Neural cell (in vitro differentiated cells): ENCODE results near the gene MAEA. TPM values are rescaled to one million over a fixed set of nuclear protein-coding genes. Genes with fewer than 3 reads are reported as not detected.

Experiments used
- H2AFZ ChIP-seq: fragments of 200-600, 300-800 bp; sonication (generic), shearing (Covaris generic); 2 replicates; pipeline ENCODE4 v1.6.0; 2014; ENCODE audit warnings: low read depth, mild to moderate bottlenecking, antibody characterized with exemption, low read length, moderate library complexity
- H3F3A ChIP-seq: fragments of 200-600 bp; shearing (Covaris generic); 2 replicates; pipeline ENCODE4 v1.6.1; 2016; ENCODE audit warnings: mild to moderate bottlenecking, moderate library complexity, mixed read lengths, antibody characterized with exemption, low read length; ENCODE audit not compliant: insufficient read depth, poor library complexity, severe bottlenecking
- H3K27ac ChIP-seq: fragments of 200-600, 300-800 bp; sonication (generic), shearing (Covaris generic); 2 replicates; pipeline ENCODE4 v1.5.1; 2014; ENCODE audit warnings: mild to moderate bottlenecking, low read length, moderate library complexity
- H3K27me3 ChIP-seq: fragments of 300-800, 200-600 bp; sonication (generic), shearing (Covaris generic); 2 replicates; pipeline ENCODE4 v1.6.0; 2014; ENCODE audit warnings: mild to moderate bottlenecking, low read depth, low read length, moderate library complexity; ENCODE audit not compliant: insufficient read depth
- H3K36me3 ChIP-seq: fragments of 300-800, 200-600 bp; sonication (generic), shearing (Covaris generic); 2 replicates; pipeline ENCODE4 v1.5.1; 2014; ENCODE audit warnings: mild to moderate bottlenecking, antibody characterized with exemption, low read length, moderate library complexity; ENCODE audit not compliant: insufficient read depth
- H3K4me2 ChIP-seq: fragments of 300-800, 200-600 bp; sonication (generic), shearing (Covaris generic); 2 replicates; pipeline ENCODE4 v1.6.0; 2014; ENCODE audit warnings: mild to moderate bottlenecking, low read length
- H3K4me3 ChIP-seq: fragments of 300-800, 200-600 bp; sonication (generic), shearing (Covaris generic); 2 replicates; pipeline ENCODE4 v1.5.1; 2014; ENCODE audit warnings: mild to moderate bottlenecking, low read length, moderate library complexity
- H3K79me2 ChIP-seq: fragments of 200-600 bp; shearing (Covaris generic); replicated peaks from 2 replicates; pipeline ENCODE4 v1.6.0; 2014; ENCODE audit warnings: mild to moderate bottlenecking, low read length, moderate library complexity; ENCODE audit not compliant: insufficient read depth
- H3K9ac ChIP-seq: fragments of 300-800, 200-600 bp; sonication (generic), shearing (Covaris generic); 2 replicates; pipeline ENCODE4 v1.6.1; 2016; ENCODE audit warnings: mild to moderate bottlenecking, low read length, mixed read lengths
- H3K9me2 ChIP-seq: fragments of 200-600 bp; shearing (Covaris generic); 2 replicates; pipeline ENCODE4 v1.6.1; 2016; ENCODE audit warnings: mild to moderate bottlenecking, low read length, mixed read lengths; ENCODE audit not compliant: insufficient read depth
- H3K9me3 ChIP-seq: fragments of 200-600, 300-800 bp; sonication (generic), shearing (Covaris generic); 2 replicates; pipeline ENCODE4 v1.6.1; 2016; ENCODE audit warnings: mild to moderate bottlenecking, mixed run types, low read length, moderate library complexity, mixed read lengths
- H4K20me1 ChIP-seq: fragments of 200-600 bp; shearing (Covaris generic); 2 replicates; pipeline ENCODE4 v1.6.1; 2016; ENCODE audit warnings: mild to moderate bottlenecking, mixed run types; ENCODE audit not compliant: insufficient read depth
- CTCF ChIP-seq: fragments of 450-650 bp; IDR thresholded peaks from 2 replicates; pipeline ENCODE4 v1.5.1; 2014; ENCODE audit warnings: antibody characterized with exemption, mild to moderate bottlenecking, moderate library complexity; ENCODE audit not compliant: poor library complexity, severe bottlenecking
- EP300 ChIP-seq: fragments of 450-650 bp; conservative IDR thresholded peaks from 2 replicates; pipeline ENCODE4 v1.6.1; 2014; ENCODE audit warnings: antibody characterized with exemption, mild to moderate bottlenecking, moderate library complexity; ENCODE audit not compliant: poor library complexity, severe bottlenecking
- EZH2 ChIP-seq: fragments of 200-600, 300-800 bp; shearing (Covaris generic), sonication (generic); IDR thresholded peaks from 2 replicates; pipeline ENCODE4 v1.6.1; 2014; ENCODE audit warnings: antibody characterized with exemption, low read length, borderline replicate concordance, mild to moderate bottlenecking; ENCODE audit not compliant: insufficient read depth, poor library complexity, severe bottlenecking
- MXI1 ChIP-seq: fragments of 450-650 bp; conservative IDR thresholded peaks from 2 replicates; pipeline ENCODE4 v1.6.1; 2014; ENCODE audit warnings: antibody characterized with exemption, mild to moderate bottlenecking; ENCODE audit not compliant: poor library complexity, severe bottlenecking
- POLR2AphosphoS5 ChIP-seq: IDR thresholded peaks from 2 replicates; pipeline ENCODE4 v1.6.1; 2012
- RAD21 ChIP-seq: fragments of 450-650 bp; conservative IDR thresholded peaks from 2 replicates; pipeline ENCODE4 v1.6.1; 2014; ENCODE audit warnings: antibody characterized with exemption, mild to moderate bottlenecking, moderate library complexity
- REST ChIP-seq: IDR thresholded peaks from 2 replicates; pipeline ENCODE4 v1.6.1; 2012; ENCODE audit warnings: borderline replicate concordance
- SMC3 ChIP-seq: fragments of 450-650 bp; conservative IDR thresholded peaks from 2 replicates; pipeline ENCODE4 v1.6.1; 2014; ENCODE audit warnings: antibody characterized with exemption, mild to moderate bottlenecking, moderate library complexity; ENCODE audit not compliant: poor library complexity
- TAF1 ChIP-seq: IDR thresholded peaks from 2 replicates; pipeline ENCODE4 v1.6.1; 2012; ENCODE audit warnings: low read depth
- polyA plus RNA-seq: library from polyadenylated mRNA; depleted of rRNA; stranded (reverse); fragments of >200 nt; gene quantifications from 2 replicates; pipeline ENCODE4 v1.2.3, GENCODE V29; 2014

The MAEA gene
- polyA plus RNA-seq, 1 donor from 2014 or later, result 106 TPM

- no peak overlapping the region for H2AFZ ChIP-seq
- H3K79me2 ChIP-seq, result peaks cover 40% of the 10 kb centered on the region
- H3K9ac ChIP-seq, result peak overlapping the region; percentile 74
- H3K27me3 ChIP-seq, result no peaks in the 10 kb centered on the region
- peak overlapping the region; percentile 96 for H3K4me3 ChIP-seq
- H3K36me3 ChIP-seq, result no peaks in the 10 kb centered on the region
- H3K9me2 ChIP-seq, result no peaks in the 10 kb centered on the region
- peak overlapping the region; percentile 68 for H3K4me2 ChIP-seq
- H4K20me1 ChIP-seq, result no peaks in the 10 kb centered on the region
- no peaks in the 10 kb centered on the region for H3F3A ChIP-seq
- H3K27ac ChIP-seq, result peak overlapping the region; percentile 59
- TF ChIP-seq REST (no peak), TAF1 (no peak), EP300 (no peak), SMC3 (no peak), EZH2 (no peak), POLR2AphosphoS5 (no peak), RAD21 (no peak)
- H3K9me3 ChIP-seq, result no peaks in the 10 kb centered on the region
These were observed 905 bp upstream of the MAEA start for GRCh38 chr4:1288786-1289185.

GRCh38 chr4:1290165-1290977 is 680 bp downstream of the MAEA start:
- peak overlapping the region; percentile 85 for H3K9ac ChIP-seq
- peak overlapping the region; percentile 96 for H3K4me3 ChIP-seq
- no peaks in the 10 kb centered on the region for H3K9me2 ChIP-seq
- TF ChIP-seq CTCF (no peak), POLR2AphosphoS5 (no peak), RAD21 (no peak), TAF1 (no peak), EP300 (no peak), EZH2 (no peak), REST (no peak), SMC3 (no peak), MXI1 (no peak)
- no peaks in the 10 kb centered on the region for H3F3A ChIP-seq
- no peak overlapping the region for H2AFZ ChIP-seq
- H3K79me2 ChIP-seq, result peaks cover 46% of the 10 kb centered on the region
- H4K20me1 ChIP-seq, result no peaks in the 10 kb centered on the region
- peak overlapping the region; percentile 53 for H3K27ac ChIP-seq
- no peaks in the 10 kb centered on the region for H3K27me3 ChIP-seq
- no peaks in the 10 kb centered on the region for H3K9me3 ChIP-seq
- no peaks in the 10 kb centered on the region for H3K36me3 ChIP-seq
- H3K4me2 ChIP-seq, result peak overlapping the region; percentile 67
